GM20000 (cell line): ENCODE measurements around the gene LENEP.

Source experiments
- DNase-seq: peaks from one replicate; pipeline ENCODE4 v3.0.0; 2012; ENCODE audit warnings: low spot score
- CTCF ChIP-seq: IDR thresholded peaks from 2 replicates; pipeline ENCODE4 v1.5.1; 2012; ENCODE audit warnings: mild to moderate bottlenecking, control low read depth; ENCODE audit errors: extremely low read depth, missing control alignments

LENEP gene

GRCh38 chr1:154993572-154994268 is at the start of gene LENEP:
Gene LENEP, plus strand, starts transcription at chr1:154993586. Its CDS starts 22 bp downstream, at chr1:154993608.
- no peak for TF ChIP-seq CTCF

GRCh38 chr1:154943649-154944400 is 49.6 kb upstream of the LENEP start:
- DNase-seq: peak; percentile 69
- TF ChIP-seq CTCF: peak; percentile 61

More at GRCh38 chr1:154993572-154994268, at the start of gene LENEP:
- no peak for DNase-seq

- no peak for TF ChIP-seq CTCF
- DNase-seq: no peak
These were observed 48.8 kb upstream of the LENEP start for GRCh38 chr1:154944401-154945159.

GRCh38 chr1:154945160-154945961 is 48.0 kb upstream of the LENEP start:
- DNase-seq: no peak
- no peak for TF ChIP-seq CTCF

- TF ChIP-seq CTCF: no peak
- no peak for DNase-seq
These were observed 47.2 kb upstream of the LENEP start for GRCh38 chr1:154945962-154946850.

GRCh38 chr1:154948079-154948478 is 45.3 kb upstream of the LENEP start:
- DNase-seq: no peak
- TF ChIP-seq CTCF: no peak
